PC-9 (cell line): ENCODE measurements around the gene TMA7. TPM values are rescaled to one million over a fixed set of nuclear protein-coding genes. Genes with fewer than 3 reads are reported as not detected.

Experiments
- BruUV-seq: library from RNA; stranded (reverse); fragments of 400-500 nt; replicated peaks from 2 replicates; lab custom pipeline; 2021; lab: Mats Ljungman, UMichigan
- CTCF ChIA-PET: fragments of 300-600 bp; sonication (Branson Sonifier 250); formaldehyde crosslinking; loops from one replicate; lab custom pipeline; 2022; ENCODE audit warnings: antibody characterized with exemption; lab: Charles Lee
- POLR2A ChIA-PET: fragments of 300-600 bp; sonication (Branson Sonifier 250); formaldehyde crosslinking; loops from one replicate; lab custom pipeline; 2022; ENCODE audit warnings: antibody characterized with exemption; ENCODE audit not compliant: unreplicated experiment; lab: Charles Lee
- DNase-seq, 2 experiments: peaks; one replicate each; pipeline versions ENCODE4 v3.0.0 to v3.0.0-alpha.2; 2015 to 2022; ENCODE audit warnings: mixed read lengths in 1 of 2
- H2AFZ ChIP-seq: fragments of 200-600 bp; sonication (generic); 2 replicates; pipeline ENCODE4 v1.8.1; 2017; ENCODE audit warnings: antibody characterized with exemption
- H3F3A ChIP-seq: fragments of 200-600 bp; sonication (generic); 2 replicates; pipeline ENCODE4 v1.8.1; 2017; ENCODE audit warnings: antibody characterized with exemption, mild to moderate bottlenecking, low read depth; ENCODE audit not compliant: insufficient read depth
- H3K27ac ChIP-seq: fragments of 200-600 bp; sonication (generic); 2 replicates; pipeline ENCODE4 v1.6.1; 2016; ENCODE audit warnings: mixed run types
- H3K27me3 ChIP-seq: fragments of 200-600 bp; sonication (generic); 2 replicates; pipeline ENCODE4 v1.6.1; 2016; ENCODE audit warnings: low read depth, mixed run types; ENCODE audit not compliant: insufficient read depth
- H3K36me3 ChIP-seq: fragments of 200-600 bp; sonication (generic); 2 replicates; pipeline ENCODE4 v1.6.1; 2016; ENCODE audit warnings: low read depth, mixed run types
- H3K4me1 ChIP-seq: fragments of 200-600 bp; sonication (generic); replicated peaks from 2 replicates; pipeline ENCODE4 v1.6.1; 2016; ENCODE audit warnings: mixed run types; ENCODE audit not compliant: insufficient read depth
- H3K4me2 ChIP-seq: fragments of 200-600 bp; sonication (generic); 2 replicates; pipeline ENCODE4 v1.6.1; 2017; ENCODE audit warnings: mixed run types
- H3K4me3 ChIP-seq: fragments of 200-600 bp; sonication (generic); 2 replicates; pipeline ENCODE4 v1.6.1; 2016; ENCODE audit warnings: mixed run types
- H3K79me2 ChIP-seq: fragments of 200-600 bp; sonication (generic); 2 replicates; pipeline ENCODE4 v1.6.1; 2017; ENCODE audit warnings: low read depth, mixed run types
- H3K9me2 ChIP-seq: fragments of 200-600 bp; sonication (generic); 2 replicates; pipeline ENCODE4 v1.8.1; 2017; ENCODE audit warnings: mild to moderate bottlenecking; ENCODE audit not compliant: insufficient read depth
- H3K9me3 ChIP-seq: fragments of 200-600 bp; sonication (generic); 2 replicates; pipeline ENCODE4 v1.8.1; 2016; ENCODE audit warnings: low read depth; ENCODE audit not compliant: insufficient read depth
- H4K20me1 ChIP-seq: fragments of 200-600 bp; sonication (generic); 2 replicates; pipeline ENCODE4 v1.8.1; 2017; ENCODE audit not compliant: insufficient read depth
- CTCF ChIP-seq: fragments of 200-600 bp; sonication (generic); conservative IDR thresholded peaks from 2 replicates; pipeline ENCODE4 v1.6.1; 2017; ENCODE audit warnings: mixed run types, antibody characterized with exemption, mild to moderate bottlenecking, moderate library complexity
- EZH2 ChIP-seq: fragments of 200-600 bp; sonication (generic); IDR thresholded peaks from 2 replicates; pipeline ENCODE4 v1.8.0; 2017; ENCODE audit warnings: antibody characterized with exemption, low read depth
- intact Hi-C: fragments of 100-400 bp; cut with micrococcal nuclease; formaldehyde crosslinking; loops from one replicate; pipeline ENCODE4 v1.10.0; 2022; ENCODE audit not compliant: unreplicated experiment
- total RNA-seq: library from RNA; stranded (reverse); gene quantifications from 2 replicates; pipeline ENCODE4 v1.2.3, GENCODE V29; 2021

Gene TMA7
- total RNA-seq, 1 experiment from 2014 or later = 314 TPM

DNA sequence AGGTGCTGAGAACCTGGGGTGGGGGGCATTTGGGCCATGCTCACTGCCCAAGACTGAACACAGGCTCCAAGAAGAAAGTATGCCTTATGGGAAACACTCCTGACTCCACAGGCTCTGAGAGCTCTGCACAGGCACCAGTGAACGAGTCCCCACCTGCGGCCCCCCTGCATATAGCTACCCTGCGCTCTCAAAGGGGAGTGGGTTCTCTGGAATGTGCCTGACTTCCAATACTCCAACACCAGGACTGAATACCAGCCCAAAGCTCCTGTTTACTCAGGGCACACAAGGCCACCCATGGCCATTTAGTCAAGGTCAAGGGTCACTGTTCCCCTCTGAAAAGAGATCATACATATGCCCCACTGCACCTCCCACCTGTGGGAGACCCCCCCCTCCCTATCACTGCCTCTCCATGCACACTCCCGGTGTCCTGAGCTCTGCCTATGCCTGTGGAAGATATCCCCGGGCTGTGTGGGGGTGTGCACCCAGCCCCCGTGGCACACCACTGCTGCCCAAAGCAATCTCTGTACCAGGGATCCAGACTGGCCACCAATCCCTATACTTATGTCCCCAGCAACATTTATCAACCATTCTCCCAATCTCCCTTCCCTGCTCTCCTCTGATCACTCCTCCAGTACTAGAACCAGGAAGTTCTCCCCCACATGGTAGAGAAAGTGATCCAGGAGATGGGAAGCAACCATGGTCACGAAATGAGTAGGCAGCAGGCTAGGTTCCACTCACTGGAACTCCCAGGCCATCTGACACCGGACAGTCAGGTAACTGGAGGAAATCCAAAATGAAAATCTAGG is 8.6 kb upstream of the TMA7 start:
- H4K20me1 ChIP-seq = no peaks in the 10 kb centered on the region
- ChIA-PET CTCF (interaction anchor here (0.6 kb wide), 2 partner anchors 8 to 125 kb away, joined by 3 to 4 read pairs; partner anchors contain the start of genes CCDC51 and TMA7), POLR2A (interaction anchor here (0.7 kb wide), 1 partner anchor 408 kb away, joined by 3 read pairs; no protein-coding TSS in a partner anchor)
- no peaks in the 10 kb centered on the region for H3K36me3 ChIP-seq
- no peak overlapping the region for H3K27ac ChIP-seq
- no peak overlapping the region for H2AFZ ChIP-seq
- no peak for DNase-seq
- no peak for TF ChIP-seq EZH2
- TF ChIP-seq CTCF = no peak
- H3K79me2 ChIP-seq = peaks cover 45% of the 10 kb centered on the region
- intact Hi-C loops = loop anchor here (10.0 kb wide), 1 partner anchor 127 kb away; the partner anchor contains the start of gene NME6
- H3K4me2 ChIP-seq = peak overlapping the region; percentile 78; the same call in 1 of the 2 replicates
- no peaks in the 10 kb centered on the region for H3K9me3 ChIP-seq
- no peaks in the 10 kb centered on the region for H3K9me2 ChIP-seq
- H3K27me3 ChIP-seq = no peaks in the 10 kb centered on the region
- H3F3A ChIP-seq = peaks cover 29% of the 10 kb centered on the region
- BruUV-seq = no TSS peak
- peaks cover 54% of the 10 kb centered on the region for H3K4me1 ChIP-seq
- no peak overlapping the region for H3K4me3 ChIP-seq

DNA sequence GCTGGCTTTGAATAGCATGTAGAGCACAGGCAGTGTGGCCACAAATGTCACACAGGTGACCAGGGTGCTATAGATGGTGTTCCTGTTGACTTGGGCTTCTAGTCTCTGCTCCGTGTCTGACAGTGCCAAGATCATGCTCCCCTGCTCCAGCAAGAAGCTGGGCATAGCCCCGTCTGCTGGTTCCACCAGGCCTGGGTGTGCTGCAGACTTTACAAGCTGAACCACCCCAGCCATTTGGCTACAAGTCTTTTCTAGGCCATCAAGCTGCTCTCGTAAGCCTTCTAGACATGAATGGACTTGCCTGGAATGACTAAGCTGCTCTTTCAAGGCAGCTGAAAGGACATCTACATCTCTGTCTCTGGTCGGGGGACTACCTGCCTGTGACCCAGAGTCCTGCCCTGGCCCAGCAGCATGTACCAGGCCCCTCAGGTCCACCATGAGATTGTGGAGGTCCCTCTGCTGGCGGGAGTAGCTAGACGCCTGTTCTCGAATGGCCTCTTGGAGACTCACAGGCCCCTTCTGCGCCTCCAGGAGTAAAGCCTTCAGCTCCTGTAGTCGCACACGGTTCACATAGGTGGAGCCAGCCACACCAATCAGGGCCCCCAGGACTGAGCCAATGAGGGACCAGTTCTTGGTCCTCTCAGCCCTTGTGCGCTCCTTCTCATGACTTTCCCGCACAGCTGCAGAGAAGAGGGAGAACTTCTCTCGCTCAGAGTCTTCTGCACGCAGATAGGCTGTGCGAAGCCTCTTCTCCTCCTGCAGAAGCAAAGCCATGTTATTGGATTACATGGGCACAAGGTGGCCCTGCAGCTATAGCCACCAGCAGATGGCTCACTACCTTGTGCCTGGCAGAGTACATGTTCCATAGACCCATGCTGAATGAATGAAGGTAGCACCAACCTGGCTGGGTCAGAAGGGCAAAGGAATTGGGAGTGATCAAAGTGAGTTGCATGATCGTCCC is 7.4 kb upstream of the TMA7 start:
- peaks cover 29% of the 10 kb centered on the region for H3F3A ChIP-seq
- peak overlapping the region; percentile 43; the same call in 1 of the 2 replicates for H3K4me3 ChIP-seq
- no peaks in the 10 kb centered on the region for H3K9me3 ChIP-seq
- ChIA-PET POLR2A (interaction anchor here (0.5 to 0.7 kb wide), 3 partner anchors 12 to 688 kb away, joined by 3 to 5 read pairs (median 4); partner anchors contain the start of gene USP19), CTCF (interaction anchor here (2.8 kb wide), 1 partner anchor 32 kb away, joined by 19 read pairs; no protein-coding TSS in a partner anchor)
- no peaks in the 10 kb centered on the region for H3K27me3 ChIP-seq
- peaks cover 32% of the 10 kb centered on the region for H3K79me2 ChIP-seq
- TF ChIP-seq EZH2 = no peak
- TF ChIP-seq CTCF = no peak
- DNase-seq = no peak
- intact Hi-C loops = loop anchor here (10.0 kb wide), 1 partner anchor 128 kb away; the partner anchor contains the start of gene NME6
- peak overlapping the region; percentile 65 for H3K4me2 ChIP-seq
- H3K36me3 ChIP-seq = no peaks in the 10 kb centered on the region
- BruUV-seq = no TSS peak
- no peaks in the 10 kb centered on the region for H4K20me1 ChIP-seq
- H3K9me2 ChIP-seq = no peaks in the 10 kb centered on the region
- peak overlapping the region; percentile 86 for H3K27ac ChIP-seq
- peaks cover 54% of the 10 kb centered on the region for H3K4me1 ChIP-seq
- no peak overlapping the region for H2AFZ ChIP-seq
